Putamen (tissue), 1 donor: Measurements from ENCODE around the gene STUM.

Experiments used
- DNase-seq: peaks from one replicate; pipeline ENCODE4 v3.0.0-alpha.2; 2016; ENCODE audit warnings: low spot score

The STUM gene

GRCh38 chr1:226654668-226655055, 106.1 kb downstream of the STUM start:
- no peak for DNase-seq

- DNase-seq, result no peak
Measured at GRCh38 chr1:226655251-226656163, 106.9 kb downstream of the STUM start.

DNA sequence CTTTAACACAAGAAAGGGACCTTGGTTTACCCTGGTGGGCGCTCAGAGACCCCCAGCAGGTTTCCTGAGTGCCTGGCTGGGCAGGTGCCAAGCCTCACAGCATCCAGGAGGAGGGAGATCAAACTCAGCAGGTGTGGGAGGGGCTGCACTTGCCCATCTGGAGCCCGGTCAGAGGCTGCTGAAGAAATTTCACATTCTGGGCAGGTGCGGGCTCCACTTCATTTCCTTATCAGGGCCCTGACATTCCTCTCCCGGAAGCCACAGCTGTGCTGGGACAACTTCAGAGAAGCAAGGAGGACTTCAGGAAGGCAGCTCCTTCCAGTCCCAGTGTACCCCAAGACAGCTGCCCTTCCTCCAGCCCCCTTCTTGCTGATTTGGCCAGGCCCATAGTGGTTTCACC, 107.6 kb downstream of the STUM start:
- DNase-seq, result no peak

GRCh38 chr1:226656601-226657277, 108.2 kb downstream of the STUM start:
- DNase-seq, result no peak

- peak; percentile 85 for DNase-seq
Measured at GRCh38 chr1:226657895-226658545, 109.5 kb downstream of the STUM start.

DNA sequence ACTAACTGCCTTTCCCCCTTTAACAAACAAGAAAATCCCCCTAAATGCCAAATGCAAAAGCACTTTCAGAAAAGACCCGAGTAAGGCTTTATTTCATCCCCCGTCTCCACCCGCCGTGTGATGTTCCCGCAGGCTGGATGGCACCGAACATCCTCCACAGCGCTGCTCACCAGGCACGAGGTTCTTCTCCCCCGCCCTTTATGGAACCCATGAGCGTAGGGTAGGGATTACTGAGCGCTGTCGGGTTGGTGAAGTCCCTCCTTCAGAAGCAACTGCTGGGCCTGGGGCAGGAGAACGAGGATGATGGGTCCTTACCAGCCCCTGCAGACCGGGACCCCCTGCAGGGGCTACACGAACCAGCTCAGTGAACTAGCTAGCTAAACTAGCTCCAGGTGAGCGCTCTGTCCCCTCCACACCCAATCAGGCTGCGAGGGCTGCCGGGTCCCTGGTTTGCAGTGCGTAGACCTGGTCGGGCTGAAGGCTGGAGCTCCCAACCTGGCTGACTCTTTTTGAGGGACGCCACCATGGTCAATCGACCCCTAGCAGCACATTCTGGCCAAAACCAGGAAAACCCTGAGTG, 110.1 kb downstream of the STUM start:
- no peak for DNase-seq
